Caco-2 (cell line): ENCODE results near the gene ADCY9. TPM values are rescaled to one million over a fixed set of nuclear protein-coding genes. Genes with fewer than 3 reads are reported as not detected.

Source experiments
- BruUV-seq: library from RNA; stranded (reverse); fragments of 400-500 nt; replicated peaks from 2 replicates; lab custom pipeline; 2021; lab: Mats Ljungman, UMichigan
- CTCF ChIA-PET: fragments of 300-600 bp; sonication (Branson Sonifier 250); formaldehyde crosslinking; loops from one replicate; lab custom pipeline; 2022; ENCODE audit warnings: antibody characterized with exemption; lab: Charles Lee
- POLR2A ChIA-PET: fragments of 300-600 bp; sonication (Branson Sonifier 250); formaldehyde crosslinking; loops from one replicate; lab custom pipeline; 2022; ENCODE audit warnings: antibody characterized with exemption; lab: Charles Lee
- DNase-seq, 2 experiments: peaks; one replicate each; pipeline versions ENCODE4 v3.0.0 to v3.0.0-alpha.2; 2020 to 2022
- H3K27me3 ChIP-seq: replicated peaks from 2 replicates; pipeline ENCODE4 v1.6.0; 2011; ENCODE audit warnings: low read length; ENCODE audit not compliant: control insufficient read depth, insufficient read depth
- H3K36me3 ChIP-seq: 2 replicates; pipeline ENCODE4 v1.5.1; 2011; ENCODE audit warnings: low read length; ENCODE audit not compliant: control insufficient read depth, insufficient read depth
- H3K4me1 ChIP-seq: fragments of 250-450 bp; sonication (Bioruptor Pico); 2 replicates; pipeline ENCODE4 v1.5.1; 2020; ENCODE audit warnings: mild to moderate bottlenecking
- H3K4me3 ChIP-seq: 2 replicates; pipeline ENCODE4 v1.5.1; 2011; ENCODE audit warnings: low read depth, mild to moderate bottlenecking, control low read depth, low read length
- H3K9me3 ChIP-seq: fragments of 250-450 bp; sonication (Bioruptor Pico); 2 replicates; pipeline ENCODE4 v1.5.1; 2020; ENCODE audit warnings: mild to moderate bottlenecking, moderate library complexity
- H3K27ac Mint-ChIP-seq: one replicate; pipeline ENCODE4 v1.8.0; 2022; ENCODE audit warnings: mixed read lengths; ENCODE audit not compliant: unreplicated experiment
- H3K27me3 Mint-ChIP-seq: one replicate; pipeline ENCODE4 v1.8.0; 2022; ENCODE audit warnings: mixed read lengths; ENCODE audit not compliant: insufficient read depth, unreplicated experiment
- H3K36me3 Mint-ChIP-seq: one replicate; pipeline ENCODE4 v1.8.0; 2022; ENCODE audit warnings: mild to moderate bottlenecking, mixed read lengths; ENCODE audit not compliant: insufficient read depth, unreplicated experiment
- H3K4me1 Mint-ChIP-seq: one replicate; pipeline ENCODE4 v1.8.0; 2022; ENCODE audit warnings: low read depth, mixed read lengths; ENCODE audit not compliant: unreplicated experiment
- H3K4me3 Mint-ChIP-seq: one replicate; pipeline ENCODE4 v1.8.0; 2022; ENCODE audit warnings: mild to moderate bottlenecking, moderate library complexity, mixed read lengths; ENCODE audit not compliant: unreplicated experiment
- H3K9me3 Mint-ChIP-seq: one replicate; pipeline ENCODE4 v1.8.0; 2022; ENCODE audit warnings: mixed read lengths; ENCODE audit not compliant: unreplicated experiment
- CTCF ChIP-seq, 2 experiments: fragments of 200-600 bp in 1 of 2; IDR thresholded peaks; 1 replicate in 1 of 2; 2 replicates in 1 of 2; pipeline versions ENCODE4 v1.5.1 to v1.8.0; 2011 to 2022; ENCODE audit warnings: antibody characterized with exemption in 1 of 2, control low read depth in 1 of 2, inconsistent platforms in 1 of 2, low read depth in 1 of 2, low read length in 1 of 2, mild to moderate bottlenecking in 1 of 2, moderate library complexity in 1 of 2; ENCODE audit not compliant: insufficient read depth in 1 of 2, severe bottlenecking in 1 of 2, unreplicated experiment in 1 of 2
- intact Hi-C: fragments of 100-400 bp; cut with micrococcal nuclease; formaldehyde crosslinking; loops from one replicate; pipeline ENCODE4 v1.10.0; 2022; ENCODE audit not compliant: unreplicated experiment
- total RNA-seq: library from RNA; stranded (reverse); gene quantifications from 2 replicates; pipeline ENCODE4 v1.2.3, GENCODE V29; 2022

Gene ADCY9
- total RNA-seq, 1 experiment from 2014 or later = 11.5 TPM

- peaks cover 9% of the 10 kb centered on the region for H3K9me3 ChIP-seq
- H3K36me3 Mint-ChIP-seq = no peaks in the 10 kb centered on the region
- H3K27ac Mint-ChIP-seq = no peak overlapping the region
- H3K36me3 ChIP-seq = no peaks in the 10 kb centered on the region
- intact Hi-C loops = no loop called here
- CTCF ChIA-PET = interaction anchor here (0.7 kb wide), 1 partner anchor 20 kb away, joined by 3 read pairs; no protein-coding TSS in a partner anchor
- DNase-seq = no peak
- TF ChIP-seq CTCF (IDR thresholded peaks at IDR 0.05; ENCODE audit: insufficient read depth in 1 of 2, low read depth in 1 of 2, low read length in 1 of 2, severe bottlenecking in 1 of 2, unreplicated experiment in 1 of 2) = no peak
- no peaks in the 10 kb centered on the region for H3K27me3 ChIP-seq
- no peak overlapping the region for H3K4me3 Mint-ChIP-seq
- H3K4me1 Mint-ChIP-seq = peaks cover 4% of the 10 kb centered on the region
- no TSS peak for BruUV-seq
- H3K27me3 Mint-ChIP-seq = no peaks in the 10 kb centered on the region
- H3K9me3 Mint-ChIP-seq = peaks cover 7% of the 10 kb centered on the region
- no peak overlapping the region for H3K4me3 ChIP-seq
- POLR2A ChIA-PET = interaction anchor here (0.5 to 0.7 kb wide), 3 partner anchors 64 to 535 kb away, joined by 3 to 7 read pairs (median 3); partner anchors contain the start of gene TFAP4
- 0 out of 2 replicates have a peak, but pooled peaks cover 4% of the 10 kb centered on the region for H3K4me1 ChIP-seq
Observed at GRCh38 chr16:4056161-4057105, 59.8 kb downstream of the ADCY9 start.

GRCh38 chr16:4055748-4056147 is 60.5 kb downstream of the ADCY9 start:
- 0 out of 2 replicates have a peak, but pooled peaks cover 4% of the 10 kb centered on the region for H3K4me1 ChIP-seq
- H3K27me3 Mint-ChIP-seq = no peaks in the 10 kb centered on the region
- no TSS peak for BruUV-seq
- peaks cover 2% of the 10 kb centered on the region for H3K9me3 ChIP-seq
- H3K4me3 Mint-ChIP-seq = no peak overlapping the region
- H3K4me3 ChIP-seq = no peak overlapping the region
- POLR2A ChIA-PET = interaction anchor here (0.6 to 0.7 kb wide), 2 partner anchors 65 to 535 kb away, joined by 3 read pairs; no protein-coding TSS in a partner anchor
- no peak for TF ChIP-seq CTCF (IDR thresholded peaks at IDR 0.05; ENCODE audit: insufficient read depth in 1 of 2, low read depth in 1 of 2, low read length in 1 of 2, severe bottlenecking in 1 of 2, unreplicated experiment in 1 of 2)
- no peak overlapping the region for H3K27ac Mint-ChIP-seq
- DNase-seq = no peak
- intact Hi-C loops = no loop called here
- H3K4me1 Mint-ChIP-seq = peaks cover 4% of the 10 kb centered on the region
- CTCF ChIA-PET = interaction anchor here (0.6 kb wide), 1 partner anchor 57 kb away, joined by 3 read pairs; no protein-coding TSS in a partner anchor
- peaks cover under 1% of the 10 kb centered on the region for H3K9me3 Mint-ChIP-seq
- H3K36me3 ChIP-seq = no peaks in the 10 kb centered on the region
- no peaks in the 10 kb centered on the region for H3K36me3 Mint-ChIP-seq
- H3K27me3 ChIP-seq = no peaks in the 10 kb centered on the region

- H3K36me3 Mint-ChIP-seq = no peaks in the 10 kb centered on the region
- no peak overlapping the region for H3K4me3 Mint-ChIP-seq
- intact Hi-C loops = no loop called here
- H3K4me1 ChIP-seq = 0 out of 2 replicates have a peak, but pooled peaks cover 4% of the 10 kb centered on the region
- no peaks in the 10 kb centered on the region for H3K36me3 ChIP-seq
- no TSS peak for BruUV-seq
- H3K4me3 ChIP-seq = no peak overlapping the region
- no peak overlapping the region for H3K27ac Mint-ChIP-seq
- peaks cover 4% of the 10 kb centered on the region for H3K4me1 Mint-ChIP-seq
- POLR2A ChIA-PET = no interaction called here
- DNase-seq = no peak
- H3K27me3 Mint-ChIP-seq = no peaks in the 10 kb centered on the region
- no peak for TF ChIP-seq CTCF (IDR thresholded peaks at IDR 0.05; ENCODE audit: insufficient read depth in 1 of 2, low read depth in 1 of 2, low read length in 1 of 2, severe bottlenecking in 1 of 2, unreplicated experiment in 1 of 2)
- H3K27me3 ChIP-seq = no peaks in the 10 kb centered on the region
- CTCF ChIA-PET = no interaction called here
- H3K9me3 ChIP-seq = no peaks in the 10 kb centered on the region
- no peaks in the 10 kb centered on the region for H3K9me3 Mint-ChIP-seq
Observed at GRCh38 chr16:4053301-4053845, 62.9 kb downstream of the ADCY9 start.
